Middle frontal gyrus (tissue), 1 donor: ENCODE results near the gene DCAF7.

Experiments
- DNase-seq: peaks from one replicate; pipeline ENCODE4 v3.0.0-alpha.2; 2015; ENCODE audit warnings: low spot score; ENCODE audit errors: extremely low spot score

DCAF7 gene

GRCh38 chr17:63525190-63525946 is 24.9 kb upstream of the DCAF7 start:
- DNase-seq: no peak

DNA sequence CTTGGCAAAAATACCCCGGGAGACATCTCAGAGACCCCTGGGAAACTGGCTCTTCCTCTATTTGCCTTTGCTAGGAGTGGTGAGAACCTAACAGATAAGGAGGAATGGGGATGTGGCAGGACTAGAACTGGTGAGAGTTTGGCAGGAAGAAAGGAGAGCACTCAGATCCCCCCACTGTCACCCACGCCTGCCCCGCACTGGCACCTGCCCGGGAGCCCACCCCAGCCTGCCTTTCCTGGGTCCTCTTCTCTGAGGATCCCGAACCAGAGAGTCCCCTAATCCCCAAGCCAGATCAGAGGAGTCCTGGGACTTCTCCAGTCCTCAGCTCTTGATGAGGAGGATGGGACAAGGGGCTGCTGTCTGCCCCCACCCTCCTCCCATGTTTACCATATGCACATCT is 23.4 kb upstream of the DCAF7 start:
- DNase-seq: no peak

GRCh38 chr17:63528183-63528582 is 22.1 kb upstream of the DCAF7 start:
- no peak for DNase-seq

GRCh38 chr17:63529711-63530556 is 20.3 kb upstream of the DCAF7 start:
- no peak for DNase-seq

DNA sequence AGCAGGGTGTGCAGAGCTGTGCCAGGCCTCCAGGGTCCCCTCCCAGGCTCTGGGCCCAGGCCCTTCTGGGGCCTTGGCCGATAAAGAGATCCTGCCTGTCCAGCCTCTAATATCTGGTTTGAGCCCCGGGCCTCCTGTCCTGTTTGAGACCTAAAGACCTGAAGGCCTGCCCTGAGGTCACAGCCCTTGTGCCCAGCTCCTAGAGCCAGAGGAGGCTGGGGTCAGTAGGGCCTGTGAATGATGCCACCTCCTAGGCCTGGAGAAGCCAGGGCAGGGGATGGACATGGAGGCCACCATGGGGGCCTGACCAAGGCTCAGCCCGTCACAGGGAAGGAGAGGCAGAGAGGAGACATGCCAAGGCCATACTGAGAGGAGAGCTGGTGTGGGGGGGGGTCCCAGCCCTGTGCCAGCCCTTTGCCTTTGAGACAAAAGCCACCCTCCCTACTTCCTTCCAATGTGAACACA is 19.7 kb upstream of the DCAF7 start:
- DNase-seq: no peak

DNA sequence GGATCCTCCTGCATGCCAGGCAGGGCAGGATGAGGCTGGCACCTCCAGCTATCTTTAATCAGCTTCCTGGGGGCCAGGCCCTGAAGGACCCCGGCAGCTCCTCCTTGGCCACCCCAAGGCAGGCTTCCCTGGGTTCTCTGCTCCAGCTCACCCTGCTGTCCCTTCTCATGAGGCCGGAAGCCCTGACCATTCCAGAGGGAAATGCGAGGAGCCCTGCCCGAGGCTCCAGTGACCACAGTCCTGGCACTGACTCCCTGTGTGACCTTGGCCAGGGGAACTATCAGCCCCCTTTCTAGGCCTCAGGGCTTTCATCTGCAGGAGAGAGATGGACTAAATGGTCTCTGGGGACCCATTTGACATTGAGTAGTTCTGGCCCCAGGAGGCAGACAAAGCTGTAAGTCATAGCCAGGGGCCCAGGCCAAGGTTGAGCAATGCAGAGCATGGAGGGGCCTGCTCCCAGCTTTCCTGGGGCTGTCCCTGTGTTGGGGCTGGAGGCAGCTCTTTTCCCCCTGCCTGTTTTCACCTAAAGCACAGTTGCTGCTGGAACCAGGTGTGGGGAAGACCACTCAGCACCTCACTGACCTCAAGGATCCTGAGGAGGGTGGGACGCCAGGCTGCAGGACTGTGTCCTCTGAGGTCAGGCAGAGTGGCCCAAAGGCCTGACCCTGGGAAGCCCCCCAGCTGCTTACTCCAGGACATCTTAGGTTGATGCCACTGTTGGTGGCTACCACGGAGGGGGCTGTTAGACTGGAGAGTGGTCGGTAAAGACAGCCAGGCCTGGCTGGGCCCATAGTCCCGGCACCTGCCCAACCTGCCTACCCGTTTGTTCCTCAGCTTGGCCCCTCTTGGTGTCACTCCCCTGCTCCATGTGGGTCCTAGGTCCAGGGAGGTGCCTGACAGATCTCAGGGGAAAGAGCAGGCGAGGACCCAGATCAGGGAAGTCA is 19.0 kb upstream of the DCAF7 start:
- DNase-seq: no peak

GRCh38 chr17:63533433-63534077 is 16.7 kb upstream of the DCAF7 start:
- no peak for DNase-seq

GRCh38 chr17:63534078-63534570 is 16.2 kb upstream of the DCAF7 start:
- no peak for DNase-seq

DNA sequence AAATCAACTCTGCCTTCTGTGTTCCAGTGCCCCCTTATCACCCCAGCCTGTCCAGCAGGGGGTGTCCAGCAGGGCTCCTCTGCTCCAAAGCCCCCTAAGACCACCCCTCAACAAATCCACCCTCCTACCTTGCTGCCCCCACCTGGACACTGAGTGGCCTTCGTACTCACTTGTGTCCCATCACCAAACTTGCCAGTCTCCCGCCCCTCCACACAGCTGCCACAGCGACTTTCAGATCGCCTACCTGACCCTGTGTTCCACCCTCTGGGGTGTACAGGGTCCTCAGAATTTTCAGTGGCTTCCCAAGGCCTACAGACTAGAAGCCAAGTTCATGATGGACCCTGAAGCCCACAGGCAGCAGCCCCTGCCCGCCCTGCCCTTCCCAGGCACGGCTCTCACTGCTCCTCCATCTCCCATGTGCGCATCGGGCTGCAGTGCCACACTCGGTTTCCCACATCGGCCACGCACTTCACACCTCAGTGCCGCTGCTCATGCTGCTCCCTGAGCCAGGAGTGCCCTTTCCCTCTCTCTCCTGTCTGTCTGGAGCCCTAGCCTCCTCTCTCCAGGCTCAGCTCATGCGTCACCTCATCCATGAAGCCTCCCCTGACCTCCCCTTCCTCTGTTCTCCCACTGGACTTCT is 15.3 kb upstream of the DCAF7 start:
- DNase-seq: no peak

DNA sequence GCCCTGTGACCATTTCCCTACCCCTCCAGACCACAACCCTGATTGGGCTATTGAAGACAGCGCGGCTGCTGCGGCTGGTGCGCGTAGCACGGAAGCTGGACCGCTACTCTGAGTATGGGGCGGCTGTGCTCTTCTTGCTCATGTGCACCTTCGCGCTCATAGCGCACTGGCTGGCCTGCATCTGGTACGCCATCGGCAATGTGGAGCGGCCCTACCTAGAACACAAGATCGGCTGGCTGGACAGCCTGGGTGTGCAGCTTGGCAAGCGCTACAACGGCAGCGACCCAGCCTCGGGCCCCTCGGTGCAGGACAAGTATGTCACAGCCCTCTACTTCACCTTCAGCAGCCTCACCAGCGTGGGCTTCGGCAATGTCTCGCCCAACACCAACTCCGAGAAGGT is 14.6 kb upstream of the DCAF7 start:
- DNase-seq: no peak

- no peak for DNase-seq
Measured at GRCh38 chr17:63537001-63537400, 13.3 kb upstream of the DCAF7 start.

- no peak for DNase-seq
Measured at GRCh38 chr17:63537991-63538692, 12.1 kb upstream of the DCAF7 start.

DNA sequence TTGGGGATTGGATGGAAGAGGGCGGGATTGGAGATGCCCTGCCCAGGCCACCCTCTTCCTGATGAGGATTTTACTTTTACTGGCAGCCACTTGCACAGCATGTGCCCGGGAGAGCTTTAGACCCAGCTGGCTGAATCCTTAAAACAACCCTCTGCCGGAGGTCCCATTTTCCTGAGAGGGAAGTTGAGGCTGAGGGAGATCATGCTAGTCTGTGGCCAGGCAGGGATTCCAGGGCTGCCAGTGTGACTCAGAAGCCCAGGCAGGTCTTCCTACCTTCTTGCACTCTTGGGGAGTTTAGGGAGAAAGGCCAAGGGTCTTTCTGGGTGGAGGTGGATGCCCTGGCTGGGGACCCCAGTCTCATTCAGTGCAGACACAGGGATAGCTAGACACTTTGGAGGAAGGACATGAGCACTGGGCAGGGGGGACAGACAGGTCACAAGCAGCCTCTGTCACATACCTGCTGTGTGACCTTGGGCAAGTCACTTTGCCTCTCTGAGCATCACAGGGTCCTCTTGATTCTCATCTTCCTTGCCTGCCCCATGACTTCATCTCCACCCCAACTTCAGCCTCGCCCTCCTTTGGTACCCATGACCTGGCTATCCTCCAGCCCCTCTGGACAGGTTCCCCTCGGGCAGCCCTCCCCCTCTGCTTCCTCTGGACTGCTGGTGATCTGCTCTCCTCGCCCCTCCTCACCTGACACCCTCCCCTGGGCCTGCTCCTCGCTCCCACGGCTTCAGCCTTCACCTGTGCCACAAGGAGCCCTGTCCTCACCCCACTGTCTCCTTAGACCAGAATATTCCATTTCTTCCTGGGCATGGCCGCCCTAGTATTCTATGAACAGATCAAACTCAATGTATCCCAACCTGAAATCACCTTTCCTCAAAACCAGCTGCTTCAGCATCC is 11.3 kb upstream of the DCAF7 start:
- no peak for DNase-seq

GRCh38 chr17:63540590-63540989 is 9.7 kb upstream of the DCAF7 start:
- no peak for DNase-seq

- DNase-seq: no peak
Measured at GRCh38 chr17:63542218-63542545, 8.1 kb upstream of the DCAF7 start.

DNA sequence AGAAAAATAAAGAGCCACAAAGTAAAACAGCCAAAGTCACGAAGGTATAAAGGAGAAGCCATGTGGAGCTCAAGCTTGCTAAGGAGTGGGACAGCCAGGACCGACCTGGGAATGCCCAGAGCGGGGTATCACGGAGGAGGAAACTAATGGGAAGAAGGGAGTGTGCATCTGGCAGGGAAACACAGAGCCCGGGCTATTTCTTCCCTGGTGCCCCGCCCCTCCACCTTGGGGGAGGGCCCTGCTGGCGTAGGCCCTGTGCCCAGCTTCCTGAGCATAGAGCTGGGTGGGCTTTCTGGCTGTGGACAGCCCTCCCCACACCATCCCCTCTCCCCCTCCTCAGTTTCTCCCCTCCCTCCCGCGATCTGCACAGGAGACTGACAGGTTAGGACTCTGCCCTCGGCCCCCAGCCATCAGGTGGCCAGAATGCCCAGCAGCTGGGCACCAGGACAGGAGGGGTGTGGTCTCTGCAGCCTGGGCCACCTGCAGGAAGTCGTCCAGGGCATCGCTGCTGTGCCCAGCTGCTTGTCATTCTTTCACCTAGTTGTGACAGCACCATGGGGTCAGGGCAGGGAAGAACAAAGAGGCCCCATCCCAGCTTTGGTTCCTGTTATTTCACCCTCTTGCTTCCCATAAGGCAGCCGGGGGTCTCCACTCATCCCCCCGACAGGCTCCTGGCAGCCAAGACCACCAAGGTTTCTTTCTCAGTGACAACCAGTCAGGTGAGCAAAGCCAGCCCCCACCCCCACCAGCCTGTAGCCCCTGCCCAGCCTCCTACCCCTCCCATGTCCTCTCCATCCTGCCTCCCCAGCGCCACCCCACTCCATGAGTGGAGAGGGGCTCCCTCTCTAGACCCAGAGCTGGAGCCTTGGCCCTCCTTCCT is 7.1 kb upstream of the DCAF7 start:
- no peak for DNase-seq

DNA sequence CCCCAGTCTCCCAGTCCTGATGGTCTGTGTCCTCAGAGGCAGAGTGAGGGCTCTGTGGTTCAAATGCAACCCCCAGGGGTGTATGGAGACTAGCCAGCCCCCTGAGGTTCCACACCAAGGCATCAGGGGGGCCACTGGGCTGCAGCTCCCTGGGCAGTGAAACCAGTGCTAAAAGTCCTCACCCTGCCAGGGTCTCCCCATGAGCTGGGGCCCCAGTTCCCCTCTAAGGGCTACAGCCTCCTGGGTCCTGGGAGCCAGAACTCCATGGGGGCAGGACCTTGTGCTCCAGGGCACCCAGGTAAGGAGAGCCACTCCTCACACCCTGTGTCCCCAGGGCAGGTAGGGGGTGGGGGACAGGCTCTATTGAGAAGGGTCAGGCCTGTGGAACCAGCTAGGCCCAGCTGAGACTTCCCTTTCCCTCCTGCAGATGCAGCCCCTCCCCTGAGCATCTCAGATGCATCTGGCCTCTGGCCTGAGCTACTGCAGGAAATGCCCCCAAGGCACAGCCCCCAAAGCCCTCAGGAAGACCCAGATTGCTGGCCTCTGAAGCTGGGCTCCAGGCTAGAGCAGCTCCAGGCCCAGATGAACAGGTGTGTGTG is 6.4 kb upstream of the DCAF7 start:
- no peak for DNase-seq
